HL-60 (cell line): ENCODE data around the gene CACNA1H.

Experiments
- DNase-seq, 2 experiments: peaks; one replicate each; pipeline ENCODE4 v3.0.0-alpha.2; 2010 to 2020; ENCODE audit warnings: low read depth in 1 of 2, low spot score in 1 of 2
- H3K27ac ChIP-seq: fragments of 250-450 bp; sonication (Bioruptor Pico); replicated peaks from 2 replicates; pipeline ENCODE4 v1.5.1; 2020; ENCODE audit warnings: mild to moderate bottlenecking, moderate library complexity
- H3K27me3 ChIP-seq: fragments of 250-450 bp; sonication (Bioruptor Pico); 2 replicates; pipeline ENCODE4 v1.5.1; 2021; ENCODE audit warnings: mild to moderate bottlenecking, moderate library complexity; ENCODE audit not compliant: insufficient read depth, poor library complexity, severe bottlenecking
- H3K4me3 ChIP-seq: replicated peaks from 2 replicates; pipeline ENCODE4 v1.5.1; 2011; ENCODE audit warnings: mild to moderate bottlenecking, control low read depth, low read length; ENCODE audit not compliant: insufficient read depth
- CTCF ChIP-seq: IDR thresholded peaks from one replicate; pipeline ENCODE4 v1.5.1; 2011; ENCODE audit warnings: low read length, control low read depth, inconsistent platforms; ENCODE audit not compliant: insufficient read depth
- GABPA ChIP-seq: IDR thresholded peaks from 2 replicates; pipeline ENCODE4 v1.6.1; 2012; ENCODE audit warnings: low read depth
- POLR2AphosphoS5 ChIP-seq: IDR thresholded peaks from 2 replicates; pipeline ENCODE4 v1.6.1; 2012; ENCODE audit warnings: low read depth
- REST ChIP-seq: IDR thresholded peaks from 2 replicates; pipeline ENCODE4 v1.6.1; 2012; ENCODE audit warnings: low read depth; ENCODE audit not compliant: insufficient replicate concordance
- SPI1 ChIP-seq: IDR thresholded peaks from 2 replicates; pipeline ENCODE4 v1.6.1; 2012; ENCODE audit warnings: low read depth, mild to moderate bottlenecking, borderline replicate concordance
- long read RNA-seq: library from polyadenylated mRNA; unstranded; transcript quantifications from one replicate; pipeline ENCODE4 v2.0.0, GENCODE V29; 2020

Gene CACNA1H
- long read RNA-seq, result 0 reads

- H3K27me3 ChIP-seq, result peaks cover 26% of the 10 kb centered on the region
- no peak for DNase-seq
Measured at GRCh38 chr16:1152651-1153259, at the start of gene CACNA1H. TSS of gene CACNA1H (plus strand) at chr16:1153106. CDS start at chr16:1153738, 632 bp downstream.

DNA sequence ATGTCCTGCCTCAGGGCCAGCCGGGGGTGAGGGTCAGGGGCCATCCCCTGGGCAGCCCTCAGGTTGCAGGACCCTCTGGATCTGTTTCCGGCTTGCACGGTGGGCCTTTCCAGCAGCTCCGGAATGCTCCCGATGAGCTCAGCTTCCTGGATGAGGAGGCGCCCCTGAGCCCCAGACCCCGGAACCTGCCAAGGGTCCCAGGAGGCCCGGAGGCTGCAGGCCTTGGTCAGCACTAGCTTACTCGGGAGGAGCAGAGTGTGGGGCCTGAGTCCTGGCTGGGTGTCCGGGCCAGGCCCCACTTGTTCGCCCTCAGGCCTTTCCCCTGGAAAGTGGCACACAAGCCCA is 49.3 kb upstream of the CACNA1H start:
- no peak overlapping the region for H3K4me3 ChIP-seq
- no peak for DNase-seq
- no peak for TF ChIP-seq GABPA
- no peak for TF ChIP-seq POLR2AphosphoS5
- no peak for TF ChIP-seq SPI1
- no peak for TF ChIP-seq CTCF
- TF ChIP-seq REST, result no peak
- H3K27me3 ChIP-seq, result peaks cover 35% of the 10 kb centered on the region
- no peak overlapping the region for H3K27ac ChIP-seq

More at GRCh38 chr16:1152651-1153259, at the start of gene CACNA1H:
- no peak for TF ChIP-seq SPI1
- TF ChIP-seq REST, result no peak
- TF ChIP-seq GABPA, result no peak
- TF ChIP-seq CTCF, result no peak
- no peak for TF ChIP-seq POLR2AphosphoS5
- Histone ChIP-seq H3K4me3 (no peak within 1 kb of the TSS), H3K27ac (no peak within 1 kb of the TSS)

DNA sequence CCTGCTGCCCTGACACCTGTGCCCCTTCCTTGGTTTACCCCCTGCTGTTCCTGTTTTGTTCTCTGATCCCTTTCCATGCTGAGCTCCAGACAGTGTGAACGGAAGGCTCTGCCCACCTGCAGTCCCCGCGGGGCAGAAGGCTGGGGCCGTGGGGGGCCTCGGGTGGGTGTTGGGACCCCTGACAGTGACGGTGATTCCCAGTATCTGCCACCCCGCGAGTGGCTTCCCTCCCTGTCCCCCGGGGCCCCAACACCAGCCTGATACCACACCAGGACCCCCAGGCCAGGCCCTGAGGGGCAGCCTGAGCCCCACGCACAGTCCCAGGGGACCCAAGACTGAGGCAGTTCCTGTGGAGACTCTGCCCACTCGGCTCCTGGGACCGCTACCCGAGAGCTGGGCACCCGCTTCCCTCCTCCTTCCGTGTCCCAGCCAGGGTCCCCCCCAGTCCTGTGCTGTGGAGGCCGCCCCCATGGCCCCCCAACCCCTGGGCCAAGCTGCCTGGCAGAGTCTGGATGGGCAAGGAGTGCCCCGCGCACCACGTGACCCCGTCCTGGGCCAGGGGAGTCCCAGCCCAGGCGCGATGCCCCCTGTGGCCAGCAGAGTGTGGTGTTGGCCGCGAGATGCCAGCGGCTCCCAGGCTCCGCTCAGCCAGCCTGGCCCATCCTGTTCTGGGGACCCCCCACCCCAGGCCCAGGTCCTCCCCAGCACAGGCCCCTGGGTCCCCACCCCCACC is 46.9 kb upstream of the CACNA1H start:
- Histone ChIP-seq H3K27me3 (peaks cover 21% of the 10 kb centered on the region), H3K27ac (no peak overlapping the region)
- DNase-seq, result peak; percentile 7 to 40

More for the DNA sequence above, 46.9 kb upstream of the CACNA1H start:
- H3K4me3 ChIP-seq, result no peak overlapping the region
- peak; percentile 53 for TF ChIP-seq CTCF
- no peak for TF ChIP-seq REST
- no peak for TF ChIP-seq GABPA
- TF ChIP-seq SPI1, result no peak
- no peak for TF ChIP-seq POLR2AphosphoS5
